NOMO-1 treated with dmso at 0.1 percent for 144 hours (cell line): Measurements from ENCODE around the gene KRTAP6-3.

Source experiments
- DNase-seq: peaks from one replicate; lab custom pipeline; 2025; ENCODE audit not compliant: unreplicated experiment; lab: John Stamatoyannopoulos, UW

The KRTAP6-3 gene

DNA sequence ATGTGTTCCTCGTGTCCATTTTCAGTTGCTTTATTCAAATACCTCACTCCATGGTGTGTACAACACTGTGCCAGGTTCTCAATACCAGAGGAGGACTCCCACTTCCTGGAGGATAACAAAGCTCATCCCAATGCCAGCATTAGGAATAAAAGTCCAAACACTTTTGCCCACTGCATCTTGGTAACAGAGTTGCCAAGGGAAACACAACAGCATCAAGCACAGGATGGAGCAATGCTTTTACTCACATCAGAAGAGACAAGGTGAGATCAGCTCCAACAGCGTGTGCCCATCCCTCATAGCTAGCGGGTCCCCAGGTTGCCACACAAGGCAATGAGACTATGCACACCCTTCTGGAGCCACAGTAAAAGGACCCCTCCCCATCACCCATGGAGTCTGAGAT lies 31.1 kb downstream of the KRTAP6-3 start:
- no peak for DNase-seq

DNA sequence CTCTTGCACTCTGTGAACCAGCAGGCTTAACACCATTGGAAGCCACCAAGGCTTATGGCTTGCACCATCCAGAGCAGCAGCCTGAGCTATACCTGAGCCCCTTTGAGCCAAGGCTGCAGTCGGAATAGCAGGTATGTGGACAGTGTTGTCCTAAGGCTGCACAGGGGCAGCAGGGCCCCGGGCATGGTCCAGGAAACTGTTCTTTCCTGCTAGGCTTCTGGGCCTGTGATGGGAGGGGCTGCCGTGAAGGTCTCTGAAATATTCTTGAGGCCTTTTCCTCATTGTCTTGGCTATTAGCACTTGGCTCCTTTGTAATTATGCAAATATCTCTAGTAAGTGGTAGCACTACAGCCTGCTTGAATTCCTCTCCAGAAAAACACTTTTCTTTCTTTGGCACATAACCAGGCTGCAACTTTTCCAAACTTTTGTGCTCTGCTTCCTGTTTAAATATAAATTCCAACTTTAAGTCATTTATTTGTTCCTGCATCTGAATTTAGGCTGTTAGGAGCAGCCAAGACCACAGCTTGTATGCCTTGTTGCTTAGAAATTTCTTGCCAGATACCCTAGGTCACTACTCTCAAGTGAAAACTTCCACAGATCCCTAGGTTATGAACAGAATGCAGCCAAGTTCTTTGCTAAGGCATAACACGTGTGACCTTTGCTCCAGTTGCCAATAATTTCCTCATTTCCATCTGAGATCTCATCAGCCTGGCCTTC lies 33.4 kb downstream of the KRTAP6-3 start:
- no peak for DNase-seq

DNA sequence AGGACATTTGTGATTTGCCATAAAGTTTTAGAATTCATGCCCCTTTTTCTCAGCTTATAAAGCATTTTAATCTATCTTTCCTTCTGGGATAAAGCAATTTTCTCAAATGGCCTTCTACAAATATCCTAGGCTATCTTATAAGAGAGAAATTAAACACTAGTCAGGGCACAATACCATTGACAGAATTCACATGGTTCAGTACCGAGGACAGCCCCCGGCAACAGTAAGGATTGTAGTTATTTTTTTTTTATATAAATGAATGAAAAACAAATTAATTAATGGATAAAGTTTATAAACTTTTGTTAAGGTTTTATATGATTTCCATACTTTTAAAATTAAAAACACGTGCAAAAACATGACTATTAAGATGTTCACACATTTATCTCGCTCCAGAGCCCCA lies 35.9 kb downstream of the KRTAP6-3 start:
- no peak for DNase-seq

DNA sequence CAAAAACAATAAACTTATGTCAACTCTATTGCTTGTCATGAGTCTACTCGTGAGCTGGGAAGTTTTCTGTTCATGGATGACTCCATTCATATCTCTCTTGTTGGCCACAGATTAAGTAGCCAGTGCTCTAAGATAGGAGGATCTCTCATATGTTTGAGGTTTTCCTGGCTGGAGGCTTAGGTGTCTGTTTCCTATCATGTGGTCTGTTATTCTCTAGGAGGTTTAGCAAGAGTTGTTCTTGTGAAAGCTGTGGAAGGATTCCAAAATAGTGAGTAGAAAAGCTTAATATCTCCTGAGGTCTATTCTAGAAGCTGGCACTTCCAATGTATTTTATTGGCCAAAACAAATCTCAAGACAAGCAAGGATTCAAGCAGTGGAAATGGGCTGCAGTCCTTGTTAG lies 37.0 kb downstream of the KRTAP6-3 start:
- DNase-seq = no peak

DNA sequence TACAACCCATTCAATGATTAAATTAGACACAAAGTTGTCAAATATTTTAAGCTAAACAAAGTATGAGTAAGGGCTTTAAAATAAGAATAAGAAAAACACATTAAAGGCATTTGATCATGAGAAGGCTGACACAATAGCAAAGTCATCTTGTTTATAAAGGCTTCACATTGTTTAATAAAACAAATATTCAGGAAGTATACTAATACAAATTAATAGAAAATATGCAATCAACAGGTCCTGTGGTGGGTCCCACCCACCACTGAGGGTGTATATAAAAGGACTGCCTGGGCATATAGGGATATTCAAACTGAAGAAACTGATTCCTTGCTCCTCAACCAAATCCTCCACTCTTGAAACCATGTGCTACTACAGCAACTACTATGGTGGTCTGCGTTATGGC lies 42.7 kb downstream of the KRTAP6-3 start, which contains the start of gene KRTAP20-2:
KRTAP20-2 (plus strand) TSS at position 301 of the 400 bp plus-strand sequence; CDS start at position 359, 58 bp downstream.
- no peak for DNase-seq

DNA sequence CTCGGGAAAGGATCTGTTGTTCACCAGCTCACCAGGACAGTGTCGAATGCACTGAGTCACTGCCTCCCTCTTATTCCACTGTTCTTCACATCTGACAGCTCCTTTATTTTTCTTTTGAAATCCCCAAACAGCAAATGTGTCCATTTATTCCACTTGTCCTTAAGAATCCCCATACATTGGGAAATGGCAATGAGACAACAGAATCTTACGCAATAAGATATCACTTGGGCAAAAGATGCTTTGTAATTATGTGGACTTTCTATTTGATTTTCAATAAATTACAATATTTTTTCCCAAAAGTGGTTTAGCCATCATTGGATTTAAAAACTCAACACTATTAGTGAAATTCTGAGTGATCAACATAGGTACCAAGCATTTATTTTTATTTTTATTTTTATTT lies 46.4 kb downstream of the KRTAP6-3 start:
- no peak for DNase-seq

DNA sequence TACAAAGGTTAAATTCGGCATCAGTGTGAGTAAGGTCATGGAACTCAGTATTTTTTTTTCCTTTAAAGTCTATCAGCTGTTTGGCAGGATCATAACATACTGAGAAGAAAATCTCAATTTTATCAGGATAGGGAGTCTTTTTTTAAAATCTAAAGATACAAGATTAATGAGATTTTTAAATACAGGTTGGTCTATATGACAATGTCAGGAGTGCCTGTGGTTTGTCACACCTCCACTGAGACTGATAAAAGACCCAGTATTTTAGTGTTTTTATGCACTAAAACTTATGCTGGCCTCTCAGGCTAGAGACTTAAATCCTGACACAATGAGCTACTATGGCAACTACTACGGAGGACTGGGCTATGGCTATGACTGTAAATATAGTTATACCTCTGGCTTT lies 50.3 kb downstream of the KRTAP6-3 start, which contains the start of gene KRTAP20-3:
KRTAP20-3 (plus strand) TSS at position 301 of the 400 bp plus-strand sequence.
- no peak for DNase-seq
